Measurements from ENCODE around the gene CLEC7A.

Gene CLEC7A

DNA sequence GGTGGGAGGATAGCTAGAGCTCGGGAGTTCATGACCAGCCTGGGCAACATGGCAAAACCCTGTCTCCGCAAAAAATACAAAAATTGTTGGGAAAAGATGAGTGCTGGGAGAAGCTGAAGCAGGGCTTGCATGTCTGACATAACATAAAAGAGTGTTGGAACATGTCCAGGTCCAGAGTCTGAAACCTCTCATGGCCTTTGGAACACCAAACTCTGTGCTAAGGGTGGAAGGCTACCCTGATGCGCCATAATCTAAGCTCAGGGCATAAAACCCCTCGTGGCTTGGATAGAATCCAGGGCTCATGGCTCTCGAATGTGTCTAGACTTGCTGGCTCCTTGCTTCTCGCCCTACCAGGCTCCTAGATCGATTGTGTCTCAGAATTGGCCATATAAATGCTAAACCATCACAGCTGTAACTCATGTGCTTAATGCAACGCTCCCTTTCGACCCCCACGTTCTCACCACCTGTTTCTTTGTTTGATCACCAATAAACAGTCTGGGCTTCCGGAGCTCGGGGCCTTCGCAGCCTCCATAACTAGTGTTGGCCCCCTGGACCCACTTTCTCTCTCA lies 6.7 kb upstream of the CLEC7A start:
- no peak for DNase-seq

GRCh38 chr12:10135126-10135525 lies 5.1 kb upstream of the CLEC7A start:
- DNase-seq = no peak

DNA sequence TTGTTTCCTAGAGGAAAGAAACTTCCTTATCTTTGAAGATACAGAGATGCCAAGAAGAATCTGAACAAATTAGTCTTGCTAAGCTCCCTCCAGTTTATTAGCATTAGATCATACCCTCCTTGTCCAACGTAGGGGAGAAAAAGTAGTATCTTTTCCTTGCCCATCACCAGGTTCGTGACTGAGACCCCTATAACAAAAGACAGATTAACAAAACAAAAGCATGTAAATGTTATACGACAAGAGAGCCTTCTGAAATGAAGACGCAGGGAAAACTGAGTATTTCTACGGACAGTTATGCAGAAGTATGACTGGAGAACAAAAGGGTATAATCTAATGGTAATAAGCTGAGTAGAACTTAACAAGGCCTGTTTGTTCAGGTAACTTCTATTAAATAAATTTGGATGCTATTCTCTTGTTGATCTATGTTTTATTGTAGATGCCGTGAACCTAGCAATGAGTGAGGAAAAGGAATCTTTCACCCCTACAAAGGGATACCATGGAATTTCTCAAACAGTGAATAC lies 2.9 kb upstream of the CLEC7A start:
- DNase-seq = no peak

DNA sequence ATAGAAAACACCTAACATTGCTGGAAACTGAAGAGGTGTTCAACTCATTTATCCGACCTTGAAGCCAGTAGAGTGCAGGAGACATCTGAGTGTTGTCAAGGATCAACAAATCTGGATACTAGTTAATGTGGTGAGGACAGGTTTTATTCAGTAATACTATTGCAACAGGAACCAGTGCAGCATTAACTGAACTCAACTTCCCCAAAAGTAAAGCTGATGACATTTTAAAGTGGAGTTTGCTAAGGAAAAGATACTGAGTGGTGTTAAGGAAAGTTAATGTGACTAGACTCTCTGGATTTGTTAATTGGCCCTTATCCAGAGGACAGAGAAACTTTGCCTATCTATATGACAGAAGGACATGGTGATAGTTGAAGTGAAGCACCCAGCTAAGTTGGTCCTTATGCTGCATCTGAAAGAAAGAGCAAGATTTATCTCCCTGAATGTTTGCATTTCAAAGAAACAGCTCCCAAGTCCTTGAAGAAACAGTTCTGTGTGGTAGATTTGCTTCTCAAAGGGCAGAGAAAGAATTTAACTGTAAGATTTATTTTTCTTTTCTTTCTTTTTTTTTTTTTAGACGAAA lies 1.2 kb upstream of the CLEC7A start:
- no peak for DNase-seq

DNA sequence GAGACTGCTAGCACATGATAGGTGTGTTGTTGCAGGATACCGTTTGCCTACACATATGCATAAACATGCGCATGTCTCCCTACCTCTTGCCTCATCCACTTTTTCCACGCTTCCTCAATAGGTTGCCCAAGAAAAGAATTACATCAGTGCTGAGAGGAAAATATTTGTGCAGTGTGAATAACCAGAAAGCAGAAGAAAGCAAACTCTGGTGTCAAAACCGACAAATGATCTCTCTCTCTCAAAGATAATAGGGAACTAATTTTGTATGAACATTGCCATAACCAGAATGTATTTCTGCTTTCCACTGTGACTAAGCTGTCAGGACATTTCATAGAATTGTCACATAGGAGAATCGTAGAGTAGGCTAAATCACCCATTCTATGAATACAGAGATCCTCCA lies 1.3 kb downstream of the CLEC7A start:
- DNase-seq = no peak

- DNase-seq = no peak
These were observed 3.6 kb downstream of the CLEC7A start for GRCh38 chr12:10126413-10126812.

DNA sequence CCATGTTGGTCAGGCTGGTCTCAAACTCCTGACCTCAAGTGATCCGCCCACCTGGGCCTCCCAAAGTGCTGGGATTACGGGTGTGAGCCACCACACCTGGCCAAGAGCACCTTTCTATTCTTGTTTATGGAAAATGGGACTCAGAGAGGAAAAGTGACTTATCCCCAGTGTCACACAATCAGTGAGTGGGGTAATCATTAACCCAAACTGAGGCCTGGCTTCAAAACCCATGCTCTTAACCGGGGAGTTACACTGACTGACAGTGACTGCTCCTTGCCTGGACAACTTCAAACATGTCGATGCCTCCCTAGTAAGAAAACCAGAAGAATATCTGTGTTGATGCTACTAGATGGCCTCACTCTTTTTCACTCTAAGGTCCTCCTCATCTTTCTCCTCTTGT lies 7.3 kb downstream of the CLEC7A start:
- no peak for DNase-seq

DNA sequence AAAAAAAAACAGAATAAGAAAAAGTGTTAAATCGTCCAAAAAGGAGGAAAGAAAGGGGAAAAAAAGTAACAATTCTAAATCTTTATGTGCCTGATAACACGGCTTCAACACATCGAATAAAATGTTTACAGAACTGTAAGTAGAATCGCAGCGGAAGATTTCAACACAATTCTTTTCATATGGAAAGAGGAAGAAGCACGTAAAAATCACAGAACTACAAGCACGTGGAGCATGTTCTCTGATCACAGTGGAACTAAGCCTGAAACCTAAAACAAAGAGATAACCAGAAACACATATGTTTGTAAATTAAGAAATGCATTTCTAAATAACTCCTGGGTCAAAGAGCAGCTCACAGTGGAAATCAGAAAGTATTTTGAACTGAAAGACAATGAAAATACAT lies 8.7 kb downstream of the CLEC7A start:
- no peak for DNase-seq

DNA sequence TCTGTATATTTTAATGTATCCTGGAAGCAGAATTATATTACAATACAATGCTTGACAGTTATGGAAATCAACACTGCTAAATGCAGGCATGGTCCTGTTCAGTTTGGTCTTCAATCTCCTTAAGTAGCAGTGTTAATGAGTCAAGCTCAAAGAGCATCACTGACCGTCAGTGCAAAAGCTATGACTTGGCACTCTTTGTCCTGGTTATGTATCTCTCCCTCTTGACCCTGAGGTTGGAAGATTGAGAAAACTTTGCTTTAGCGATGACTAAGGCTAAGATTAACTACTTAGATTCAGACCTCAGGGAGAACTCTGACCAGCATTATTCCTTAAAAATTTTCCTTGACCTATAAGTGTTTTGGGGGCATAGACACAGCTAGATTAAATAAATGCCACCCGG lies 10.9 kb downstream of the CLEC7A start:
- DNase-seq = no peak

GRCh38 chr12:10115890-10116289 lies 14.1 kb downstream of the CLEC7A start:
- DNase-seq = no peak

GRCh38 chr12:10115311-10115710 lies 14.7 kb downstream of the CLEC7A start:
- DNase-seq = no peak

DNA sequence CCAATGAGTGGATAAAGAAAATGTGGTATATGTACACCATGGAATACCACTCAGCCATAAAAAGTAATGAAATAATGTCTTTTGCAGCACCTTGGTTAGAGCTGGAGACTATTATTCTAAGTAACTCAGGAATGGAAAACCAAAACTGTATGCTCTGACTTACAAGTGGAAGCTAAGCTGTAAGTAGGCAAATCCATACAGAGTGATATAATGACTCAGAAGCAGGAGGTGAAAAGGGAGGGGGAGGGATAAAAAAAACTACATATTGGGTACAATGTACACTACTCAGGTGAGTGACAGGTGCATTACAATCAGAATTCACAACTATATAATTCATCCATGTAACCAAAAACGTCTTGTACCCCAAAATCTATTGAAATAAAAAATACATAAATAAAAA lies 16.1 kb downstream of the CLEC7A start:
- DNase-seq = no peak

DNA sequence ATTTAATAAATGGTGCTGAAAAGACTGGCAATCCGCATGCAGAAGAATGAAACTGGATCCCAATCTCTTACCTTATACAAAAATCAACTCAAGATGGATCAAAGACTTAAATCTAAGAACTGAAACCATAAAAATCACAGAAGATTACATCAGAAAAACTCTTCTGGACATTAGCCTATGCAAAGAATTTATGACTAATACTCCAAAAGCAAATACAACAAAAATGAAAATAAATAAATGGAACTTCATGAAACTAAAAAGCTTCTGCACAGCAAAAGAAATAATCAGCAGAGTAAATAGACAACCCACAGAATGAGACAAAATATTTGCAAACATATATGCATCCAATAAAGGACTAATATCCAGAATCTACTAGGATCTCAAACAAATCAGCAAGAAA lies 16.9 kb downstream of the CLEC7A start:
- no peak for DNase-seq

DNA sequence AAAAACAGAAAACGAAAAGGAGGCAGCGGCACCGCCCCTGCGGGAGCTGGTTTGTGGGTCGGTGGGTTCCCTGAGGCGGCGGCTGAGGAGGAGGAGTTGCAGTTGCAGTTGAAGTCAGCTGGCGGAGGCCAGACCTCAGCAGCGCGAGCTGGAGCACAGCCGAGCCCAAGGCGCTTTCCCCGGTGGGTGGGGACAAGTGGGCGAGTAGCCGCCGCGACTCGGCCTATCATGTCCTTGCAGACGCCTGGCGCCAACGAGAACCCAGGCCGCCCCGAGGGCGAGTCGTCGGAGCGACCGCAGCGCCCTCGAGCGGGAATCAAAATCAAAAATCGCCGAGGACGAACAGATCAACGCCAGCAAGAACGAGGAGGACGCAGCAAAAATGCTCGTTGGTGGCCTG lies 18.5 kb downstream of the CLEC7A start:
- DNase-seq = no peak

DNA sequence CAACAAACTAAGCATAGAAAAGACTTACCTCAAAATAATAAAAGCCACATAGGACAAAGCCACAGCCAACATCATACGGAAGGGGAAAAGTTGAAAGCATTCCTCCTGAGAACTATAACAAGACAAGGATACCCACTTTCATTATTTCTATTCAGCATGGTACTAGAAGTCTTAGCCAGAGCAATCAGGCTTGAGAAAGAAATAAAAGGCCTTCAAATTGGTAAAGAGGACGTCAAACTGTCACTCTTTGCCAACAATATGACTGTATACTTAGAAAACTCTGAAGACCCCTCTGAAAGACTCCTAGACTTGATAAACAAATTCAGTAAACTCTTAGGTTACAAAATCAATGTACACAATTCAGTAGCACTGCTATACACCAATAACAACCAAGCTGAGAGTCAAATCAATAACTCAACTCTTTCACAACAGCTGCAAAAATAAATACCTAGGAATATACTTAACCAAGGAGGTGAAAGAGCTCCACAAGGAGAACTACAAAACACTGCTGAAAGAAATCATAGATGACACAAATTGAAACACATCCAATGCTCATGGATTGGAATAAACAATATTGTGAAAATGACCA lies 19.6 kb downstream of the CLEC7A start:
- DNase-seq = no peak

- no peak for DNase-seq
These were observed 27.7 kb downstream of the CLEC7A start for GRCh38 chr12:10102322-10102721.

DNA sequence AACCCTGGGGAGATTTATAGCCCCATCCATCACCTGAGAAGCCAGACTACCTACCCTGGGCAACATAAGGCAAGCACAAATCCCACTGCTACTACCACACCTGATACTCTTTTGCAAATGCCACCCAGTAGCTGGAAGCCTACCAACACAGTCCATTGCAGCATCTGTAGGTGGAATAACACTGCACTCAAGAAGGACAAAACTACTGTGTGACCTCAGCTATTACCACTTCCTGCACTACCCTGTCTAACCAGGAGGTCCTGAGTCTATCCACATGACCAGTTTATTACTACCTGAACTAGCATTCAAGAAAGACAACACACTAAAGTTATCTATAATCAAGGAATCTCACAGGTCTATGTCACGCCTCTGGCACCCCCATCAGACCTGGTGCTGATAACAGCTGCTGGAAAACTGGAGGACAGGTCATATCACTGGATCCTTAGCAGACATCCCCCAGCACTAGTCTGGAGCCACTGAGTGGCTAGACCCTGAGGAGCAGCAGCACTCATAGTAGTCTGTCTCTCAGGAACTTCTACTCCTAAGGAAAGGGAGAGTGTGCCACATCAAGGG lies 28.3 kb downstream of the CLEC7A start:
- DNase-seq = no peak

DNA sequence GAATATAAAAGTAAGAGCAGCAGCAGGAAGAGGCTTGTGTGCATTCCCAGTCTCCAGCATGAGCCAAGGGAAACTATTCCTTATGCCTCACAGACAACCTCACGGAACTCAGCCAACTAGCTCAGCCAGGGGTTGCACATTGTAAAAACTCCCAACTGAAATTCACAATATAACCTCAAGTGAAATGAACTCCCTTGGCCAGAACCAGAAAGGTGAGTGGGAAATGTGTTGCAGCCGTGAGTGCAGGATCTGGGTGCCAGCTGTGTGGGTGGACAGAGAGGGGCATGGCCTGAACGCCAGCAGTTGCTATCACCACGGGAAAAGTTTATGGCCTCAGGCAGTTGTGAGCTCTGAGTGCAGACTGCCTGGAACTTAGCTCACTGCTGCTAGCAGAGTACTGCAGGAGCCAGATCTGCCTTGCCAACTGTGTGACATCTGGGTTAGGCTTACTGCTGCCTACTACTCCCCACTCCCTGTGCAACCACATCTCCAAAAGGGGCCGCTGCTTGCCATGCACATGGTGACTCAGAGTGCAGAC lies 28.9 kb downstream of the CLEC7A start:
- no peak for DNase-seq

- DNase-seq = no peak
These were observed 31.2 kb downstream of the CLEC7A start, which contains the start of gene CLEC1A for GRCh38 chr12:10098791-10099190. Gene CLEC1A (minus strand): TSS chr12:10098985. CDS start chr12:10098922, 63 bp downstream.

DNA sequence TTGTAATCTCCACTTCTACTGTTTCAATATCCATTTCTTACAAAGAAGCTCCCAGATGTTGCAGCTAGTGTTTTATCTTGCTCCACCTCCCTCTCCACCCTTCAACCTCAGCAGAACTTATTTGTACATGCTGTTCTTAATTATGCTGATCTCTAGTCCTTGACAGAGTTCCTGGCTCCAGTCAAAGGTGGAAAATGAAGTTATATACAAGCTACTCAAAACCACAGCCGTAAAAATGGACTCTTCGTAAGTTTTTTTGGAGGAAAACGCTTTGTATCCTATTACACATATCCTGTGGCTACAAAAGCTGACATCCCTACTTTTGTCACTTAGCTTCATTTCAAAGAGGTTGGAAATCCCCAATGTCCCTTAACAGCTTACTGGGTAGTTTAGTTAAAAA lies 32.5 kb downstream of the CLEC7A start:
- no peak for DNase-seq

DNA sequence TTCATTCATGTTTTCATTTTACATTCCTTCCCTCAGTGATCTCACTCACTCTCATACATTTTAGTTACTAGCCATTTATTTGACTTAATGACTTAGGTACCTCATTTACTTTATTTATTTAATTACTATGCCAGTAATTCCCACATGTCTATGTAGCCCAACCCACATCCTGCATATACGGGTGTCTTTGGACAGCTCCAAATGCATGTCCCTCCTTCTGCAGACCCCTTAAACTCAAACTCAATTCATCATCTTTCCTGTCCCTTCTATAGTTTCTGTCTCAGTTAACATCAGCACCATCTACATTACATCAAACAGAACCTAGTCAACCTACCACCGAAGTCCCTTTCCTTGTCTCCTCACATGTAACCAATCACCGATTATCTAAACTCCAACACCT lies 34.0 kb downstream of the CLEC7A start:
- no peak for DNase-seq

GRCh38 chr12:10094646-10095395 lies 35.2 kb downstream of the CLEC7A start:
- no peak for DNase-seq
